Testis (tissue), 2 donors: ENCODE measurements around the gene TTBK1.

Experiments
- CTCF ChIP-seq, 3 experiments: fragments of 450-650 bp in 2 of 3; fragments of 200-600 bp in 1 of 3; sonication (generic) in 1 of 3; IDR thresholded peaks; one replicate each; pipeline ENCODE4 v1.5.1; 2016 to 2019; ENCODE audit warnings: antibody characterized with exemption in 3 of 3, mild to moderate bottlenecking in 2 of 3, moderate library complexity in 1 of 3
- POLR2A ChIP-seq: fragments of 450-650 bp; IDR thresholded peaks from one replicate; pipeline ENCODE4 v1.6.1; 2017; ENCODE audit warnings: antibody characterized with exemption, mild to moderate bottlenecking, moderate library complexity

GRCh38 chr6:43229803-43230620 lies 13.3 kb upstream of the TTBK1 start:
- TF ChIP-seq CTCF (IDR thresholded peaks at IDR 0.05) (no peak), POLR2A (no peak)
